Ishikawa (cell line): ENCODE measurements around the gene DDX4.

ENCODE experiments used
- CEBPB ChIP-seq: IDR thresholded peaks from 2 replicates; pipeline ENCODE4 v1.6.1; 2012
- CREB1 ChIP-seq: IDR thresholded peaks from 2 replicates; pipeline ENCODE4 v1.6.1; 2012; ENCODE audit warnings: low read depth
- EGR1 ChIP-seq: IDR thresholded peaks from 2 replicates; pipeline ENCODE4 v1.6.1; 2012
- EP300 ChIP-seq: IDR thresholded peaks from 2 replicates; pipeline ENCODE4 v1.6.1; 2012; ENCODE audit warnings: borderline replicate concordance
- FOXM1 ChIP-seq: IDR thresholded peaks from 2 replicates; pipeline ENCODE4 v1.6.1; 2012; ENCODE audit warnings: low read depth, borderline replicate concordance
- MAX ChIP-seq: IDR thresholded peaks from 2 replicates; pipeline ENCODE4 v1.6.1; 2012
- NFIC ChIP-seq: IDR thresholded peaks from 2 replicates; pipeline ENCODE4 v1.6.1; 2012
- RAD21 ChIP-seq: IDR thresholded peaks from 2 replicates; pipeline ENCODE4 v1.6.1; 2012; ENCODE audit warnings: low read depth
- REST ChIP-seq: IDR thresholded peaks from 2 replicates; pipeline ENCODE4 v1.6.1; 2012; ENCODE audit warnings: low read depth, mild to moderate bottlenecking
- TAF1 ChIP-seq: IDR thresholded peaks from 2 replicates; pipeline ENCODE4 v1.6.1; 2012; ENCODE audit warnings: low read depth, mild to moderate bottlenecking
- TCF12 ChIP-seq: IDR thresholded peaks from 2 replicates; pipeline ENCODE4 v1.6.1; 2012; ENCODE audit warnings: low read depth
- TEAD4 ChIP-seq: IDR thresholded peaks from 2 replicates; pipeline ENCODE4 v1.6.1; 2012
- USF1 ChIP-seq: IDR thresholded peaks from 2 replicates; pipeline ENCODE4 v1.6.1; 2012
- YY1 ChIP-seq: IDR thresholded peaks from 2 replicates; pipeline ENCODE4 v1.6.1; 2012; ENCODE audit warnings: low read depth
- ZBTB7A ChIP-seq: IDR thresholded peaks from 2 replicates; pipeline ENCODE4 v1.6.1; 2012; ENCODE audit warnings: low read depth

Gene DDX4

GRCh38 chr5:55817030-55817429, 79.2 kb downstream of the DDX4 start:
- TF ChIP-seq MAX (no peak), FOXM1 (no peak), CEBPB (no peak), YY1 (no peak), TCF12 (no peak), USF1 (no peak), EP300 (no peak), EGR1 (no peak), CREB1 (no peak)

GRCh38 chr5:55820488-55820887, 82.6 kb downstream of the DDX4 start:
- no peak for TF ChIP-seq EGR1
- TF ChIP-seq CEBPB = no peak
- no peak for TF ChIP-seq CREB1
- TF ChIP-seq USF1 = no peak
- no peak for TF ChIP-seq TEAD4
- TF ChIP-seq TAF1 = no peak
- no peak for TF ChIP-seq YY1
- no peak for TF ChIP-seq ZBTB7A
- TF ChIP-seq RAD21 = no peak
- no peak for TF ChIP-seq MAX
- TF ChIP-seq FOXM1 = no peak
- TF ChIP-seq NFIC = no peak
- no peak for TF ChIP-seq TCF12
- no peak for TF ChIP-seq REST
- TF ChIP-seq EP300 = no peak

- TF ChIP-seq USF1 (no peak), CEBPB (no peak), EGR1 (no peak), EP300 (no peak), RAD21 (no peak), CREB1 (no peak), ZBTB7A (no peak), FOXM1 (no peak), TCF12 (no peak), TAF1 (no peak), REST (no peak), TEAD4 (no peak), NFIC (no peak)
Measured at GRCh38 chr5:55821731-55822512, 84.1 kb downstream of the DDX4 start.

GRCh38 chr5:55823151-55823796, 85.4 kb downstream of the DDX4 start:
- TF ChIP-seq RAD21 (no peak), EP300 (no peak), TAF1 (no peak), CREB1 (no peak), CEBPB (no peak), USF1 (no peak), NFIC (no peak), MAX (no peak), ZBTB7A (no peak), FOXM1 (no peak), EGR1 (no peak), YY1 (no peak), TCF12 (no peak), TEAD4 (no peak), REST (no peak)
